ENCODE measurements around the gene GNA12. TPM values are rescaled to one million over a fixed set of nuclear protein-coding genes. Genes with fewer than 3 reads are reported as not detected.

Gene GNA12
- total RNA-seq, 4 donors from 2014 or later: 23.3 to 30.5 (median 28.7) TPM

DNA sequence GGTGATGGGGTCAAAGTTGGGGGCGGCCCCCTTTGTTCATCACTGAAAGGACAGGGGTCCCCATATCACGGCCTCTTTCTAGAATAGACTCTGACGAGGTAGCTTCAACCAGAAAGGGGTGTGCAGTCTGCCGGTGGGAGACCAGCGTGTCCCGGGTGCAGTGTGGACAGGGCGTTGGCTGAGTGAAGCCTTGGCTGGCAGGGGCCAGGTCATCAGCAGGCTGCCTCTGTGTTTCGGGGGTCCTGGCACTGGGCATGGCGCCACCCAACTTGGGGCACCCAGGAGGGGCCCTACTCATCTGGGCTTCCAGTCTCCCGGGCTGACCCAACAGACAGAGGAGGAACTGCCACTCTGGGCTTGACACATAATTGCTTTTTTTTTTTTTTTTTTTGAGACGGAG lies 159.6 kb downstream of the GNA12 start:
- TF ChIP-seq, protein P1, sequence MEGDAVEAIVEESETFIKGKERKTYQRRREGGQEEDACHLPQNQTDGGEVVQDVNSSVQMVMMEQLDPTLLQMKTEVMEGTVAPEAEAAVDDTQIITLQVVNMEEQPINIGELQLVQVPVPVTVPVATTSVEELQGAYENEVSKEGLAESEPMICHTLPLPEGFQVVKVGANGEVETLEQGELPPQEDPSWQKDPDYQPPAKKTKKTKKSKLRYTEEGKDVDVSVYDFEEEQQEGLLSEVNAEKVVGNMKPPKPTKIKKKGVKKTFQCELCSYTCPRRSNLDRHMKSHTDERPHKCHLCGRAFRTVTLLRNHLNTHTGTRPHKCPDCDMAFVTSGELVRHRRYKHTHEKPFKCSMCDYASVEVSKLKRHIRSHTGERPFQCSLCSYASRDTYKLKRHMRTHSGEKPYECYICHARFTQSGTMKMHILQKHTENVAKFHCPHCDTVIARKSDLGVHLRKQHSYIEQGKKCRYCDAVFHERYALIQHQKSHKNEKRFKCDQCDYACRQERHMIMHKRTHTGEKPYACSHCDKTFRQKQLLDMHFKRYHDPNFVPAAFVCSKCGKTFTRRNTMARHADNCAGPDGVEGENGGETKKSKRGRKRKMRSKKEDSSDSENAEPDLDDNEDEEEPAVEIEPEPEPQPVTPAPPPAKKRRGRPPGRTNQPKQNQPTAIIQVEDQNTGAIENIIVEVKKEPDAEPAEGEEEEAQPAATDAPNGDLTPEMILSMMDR (IDR thresholded peaks at IDR 0.05; ENCODE audit: low read depth): no peak

DNA sequence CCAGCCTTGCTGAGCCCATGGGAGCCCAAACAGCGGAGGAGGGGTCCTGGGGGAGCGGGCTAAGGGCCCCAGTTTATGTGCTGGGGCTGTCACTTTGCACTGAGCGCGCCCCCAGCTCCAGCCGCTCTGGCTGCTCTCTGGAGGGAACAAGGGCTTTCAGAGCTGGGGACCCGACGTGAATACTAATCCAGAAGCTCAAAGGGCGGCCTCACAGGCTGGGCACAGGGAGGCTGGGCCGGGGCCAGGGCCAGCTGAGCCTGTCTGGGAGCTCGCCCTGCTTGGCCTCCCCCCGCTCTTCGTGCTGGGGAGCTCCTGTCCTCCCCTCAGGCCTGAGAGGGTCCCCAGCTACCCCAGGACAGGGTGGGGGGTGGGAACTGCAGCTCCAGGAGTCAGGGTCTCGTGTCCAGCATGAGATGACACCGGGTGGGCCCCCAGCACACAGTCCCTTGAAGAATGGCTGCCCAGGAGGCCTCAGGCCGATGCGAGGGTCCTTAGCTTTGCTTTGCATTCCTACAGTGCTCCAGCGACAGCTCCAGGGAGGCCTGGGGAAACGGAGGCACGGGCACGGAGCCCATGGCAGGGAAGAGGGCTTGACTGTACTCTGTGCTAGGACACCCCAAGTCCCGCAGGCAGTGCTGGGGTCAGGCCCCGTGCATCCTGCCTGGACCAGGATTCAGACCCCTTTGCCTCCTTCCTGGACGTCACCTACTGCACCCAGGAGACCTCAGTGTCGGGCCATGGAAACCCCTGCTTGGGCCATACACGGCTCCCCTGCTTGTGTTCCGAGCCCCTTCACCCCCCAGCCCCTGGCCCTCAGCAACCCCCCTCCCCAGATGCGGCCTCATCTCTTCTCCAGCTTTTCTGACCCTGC lies 161.9 kb downstream of the GNA12 start:
- TF ChIP-seq, protein P1 (IDR thresholded peaks at IDR 0.05; ENCODE audit: low read depth): no peak

DNA sequence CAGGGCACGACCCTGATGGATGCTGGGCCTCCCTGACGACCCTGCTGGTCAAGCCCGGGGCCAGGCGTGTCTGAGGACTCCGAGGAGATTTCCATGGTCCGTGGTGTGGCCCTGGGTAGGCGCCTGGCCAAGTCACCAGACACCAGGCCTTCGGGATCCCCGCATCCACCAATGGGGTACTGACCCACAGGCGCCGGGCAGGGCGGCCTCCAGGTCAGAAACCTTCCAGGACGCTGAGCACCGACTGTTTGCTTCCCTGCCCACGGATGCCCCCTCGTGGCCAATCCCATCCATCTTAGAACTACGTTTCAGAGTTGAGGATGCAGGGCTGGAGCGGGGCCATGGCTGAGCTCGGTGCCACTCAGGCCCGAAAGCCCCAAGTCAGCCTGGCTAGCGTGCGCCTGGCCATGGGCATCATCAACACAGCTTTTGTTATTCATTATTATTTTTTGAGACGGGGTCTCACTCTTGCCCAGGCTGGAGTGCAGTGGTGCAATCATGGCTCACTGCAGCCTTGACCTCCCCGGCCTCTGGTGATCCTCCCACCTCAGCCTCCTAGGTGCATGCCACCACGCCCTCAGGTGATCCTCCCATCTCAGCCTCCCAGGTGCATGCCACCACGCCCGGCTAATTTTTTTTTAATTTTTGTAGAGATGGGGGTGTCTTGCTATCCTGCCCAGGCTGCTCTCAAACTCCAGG lies 163.2 kb downstream of the GNA12 start:
- TF ChIP-seq, protein P1 (IDR thresholded peaks at IDR 0.05; ENCODE audit: low read depth): no peak

DNA sequence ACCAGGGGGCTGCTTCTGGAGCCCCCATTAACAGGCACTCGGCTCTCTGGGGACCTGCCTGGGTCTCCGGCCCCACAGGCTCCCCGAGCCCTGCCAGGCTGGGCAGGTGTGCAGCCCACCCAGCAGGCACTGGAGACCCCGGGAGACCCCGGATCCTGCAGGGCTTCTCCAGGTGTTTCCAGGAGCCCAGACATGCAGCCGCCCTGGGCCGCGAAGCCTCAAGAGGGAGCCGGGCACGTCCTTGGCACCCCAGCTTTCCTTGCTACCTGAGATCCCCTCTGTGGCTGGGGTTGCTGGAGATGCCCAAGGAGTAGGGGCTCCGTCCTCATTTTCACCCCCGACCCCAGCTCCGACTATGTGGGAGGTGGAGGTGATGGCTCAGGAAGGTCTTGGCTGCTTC lies 163.9 kb downstream of the GNA12 start:
- TF ChIP-seq, protein P1 (IDR thresholded peaks at IDR 0.05; ENCODE audit: low read depth): no peak

Other genes starting within 250 kb of the GNA12 start
- gene TTYH3, start 212.3 kb downstream of the GNA12 start, total RNA-seq: 10 to 100 TPM; 16.0 to 45.4 (median 21.5) TPM
- gene AMZ1, start 156.1 kb downstream of the GNA12 start, total RNA-seq: under 1 TPM in 3 of 4 donors, not detected in 1; 0.19 to 0.68 (median 0.22) TPM
- 1 to 10 TPM in 1 of 4 donors, under 1 TPM in 3; 0.57 to 1.2 (median 0.77) TPM for gene CARD11, start 199.6 kb upstream of the GNA12 start, total RNA-seq